Activated T-cell treated with anti-CD3 and anti-CD28 coated beads for 48 hours (primary cell): ENCODE data around the gene HAPLN1.

Experiments used
- DNase-seq: peaks from one replicate; pipeline ENCODE4 v3.0.0-alpha.2; 2020; ENCODE audit warnings: low read depth

Gene HAPLN1

GRCh38 chr5:83718195-83718825 lies 2.3 kb downstream of the HAPLN1 start:
- DNase-seq, result no peak

- no peak for DNase-seq
Measured at GRCh38 chr5:83715236-83716065, 5.2 kb downstream of the HAPLN1 start.

DNA sequence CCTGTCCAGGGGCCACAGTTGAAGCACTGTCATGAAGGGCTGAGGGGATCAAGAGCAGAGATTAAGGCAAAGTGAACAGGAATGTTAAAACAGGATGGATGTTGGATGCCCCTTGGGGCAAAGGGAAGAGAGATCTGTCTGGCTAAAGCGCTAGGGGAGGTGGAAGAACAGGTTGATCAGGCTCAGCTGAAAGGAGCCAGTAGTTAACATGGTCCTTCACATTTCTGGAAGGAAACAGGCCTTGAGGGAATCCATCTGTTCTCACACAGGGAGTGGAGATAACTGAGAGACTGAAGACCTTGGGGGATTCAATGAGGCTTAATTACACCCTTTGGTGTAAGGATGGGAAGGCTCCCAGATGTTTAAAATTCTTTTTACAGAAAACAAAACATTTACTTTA lies 5.8 kb downstream of the HAPLN1 start:
- DNase-seq, result no peak

- DNase-seq, result no peak
Measured at GRCh38 chr5:83711982-83712601, 8.6 kb downstream of the HAPLN1 start.

DNA sequence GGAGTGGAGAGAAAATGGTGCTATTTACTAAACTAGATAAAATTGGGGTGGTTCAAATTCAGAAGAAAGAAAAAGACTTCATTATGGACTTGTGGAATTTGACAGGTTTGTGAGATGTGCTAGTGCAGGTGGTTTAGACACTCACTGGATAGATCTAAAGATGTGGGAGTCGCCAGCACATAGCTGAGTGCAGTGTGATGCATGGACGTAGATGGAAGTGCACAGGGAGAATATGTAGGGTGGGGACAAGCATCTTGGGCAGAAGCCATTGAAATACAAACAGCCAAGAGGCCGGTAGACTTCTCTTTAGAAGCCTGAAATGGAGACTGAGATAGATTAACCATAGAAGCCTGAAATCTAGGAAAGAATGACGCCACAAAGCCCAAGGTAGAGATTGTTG lies 10.7 kb downstream of the HAPLN1 start:
- DNase-seq, result no peak

GRCh38 chr5:83708170-83708569 lies 12.5 kb downstream of the HAPLN1 start:
- no peak for DNase-seq

- DNase-seq, result no peak
Measured at GRCh38 chr5:83703059-83703458, 17.6 kb downstream of the HAPLN1 start.

- DNase-seq, result no peak
Measured at GRCh38 chr5:83701886-83702285, 18.8 kb downstream of the HAPLN1 start.

- DNase-seq, result no peak
Measured at GRCh38 chr5:83689881-83690280, 30.8 kb downstream of the HAPLN1 start.

- DNase-seq, result no peak
Measured at GRCh38 chr5:83688281-83688680, 32.4 kb downstream of the HAPLN1 start.

- no peak for DNase-seq
Measured at GRCh38 chr5:83687124-83687619, 33.5 kb downstream of the HAPLN1 start.

DNA sequence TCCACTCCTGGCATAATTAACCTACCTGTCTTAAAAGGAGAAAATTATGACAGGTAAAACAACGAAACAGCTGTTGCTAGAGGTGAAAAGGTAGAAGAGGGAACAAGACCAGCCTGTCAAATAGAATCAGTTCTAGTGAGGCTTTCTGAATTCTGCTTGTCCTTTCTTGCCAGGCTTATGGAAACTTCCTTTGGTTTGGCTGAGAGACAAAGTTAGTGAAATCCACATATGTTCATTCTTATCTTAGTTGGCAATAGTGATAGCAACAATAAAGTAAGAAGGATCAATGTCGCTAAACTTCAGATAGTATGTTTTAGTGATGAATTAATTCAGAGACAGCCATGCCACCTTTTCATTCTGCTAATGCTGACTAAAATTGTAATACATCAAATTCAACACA lies 34.4 kb downstream of the HAPLN1 start:
- DNase-seq, result no peak

GRCh38 chr5:83683836-83684235 lies 36.8 kb downstream of the HAPLN1 start:
- no peak for DNase-seq

DNA sequence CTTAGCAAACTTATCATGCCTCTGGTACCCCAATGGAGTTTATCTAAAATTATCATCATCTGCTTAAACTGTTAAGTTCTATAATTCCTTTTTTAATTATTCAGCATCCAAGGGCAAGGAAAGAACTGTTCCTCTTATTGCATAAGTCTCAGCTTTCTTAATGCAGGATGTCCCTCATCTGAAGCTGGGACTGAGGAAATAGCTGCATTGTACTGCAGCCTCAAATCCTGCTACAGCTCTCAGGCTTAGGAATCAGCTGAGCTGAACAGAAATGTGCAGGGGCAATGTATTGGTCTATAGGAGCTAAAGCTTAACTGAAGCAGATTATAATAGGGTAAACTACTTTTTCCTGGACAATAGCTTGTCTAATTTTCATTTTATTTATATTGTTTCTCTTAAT lies 48.0 kb downstream of the HAPLN1 start:
- DNase-seq, result no peak

GRCh38 chr5:83672158-83672557 lies 48.5 kb downstream of the HAPLN1 start:
- DNase-seq, result no peak

- DNase-seq, result no peak
Measured at GRCh38 chr5:83665631-83666030, 55.0 kb downstream of the HAPLN1 start.

DNA sequence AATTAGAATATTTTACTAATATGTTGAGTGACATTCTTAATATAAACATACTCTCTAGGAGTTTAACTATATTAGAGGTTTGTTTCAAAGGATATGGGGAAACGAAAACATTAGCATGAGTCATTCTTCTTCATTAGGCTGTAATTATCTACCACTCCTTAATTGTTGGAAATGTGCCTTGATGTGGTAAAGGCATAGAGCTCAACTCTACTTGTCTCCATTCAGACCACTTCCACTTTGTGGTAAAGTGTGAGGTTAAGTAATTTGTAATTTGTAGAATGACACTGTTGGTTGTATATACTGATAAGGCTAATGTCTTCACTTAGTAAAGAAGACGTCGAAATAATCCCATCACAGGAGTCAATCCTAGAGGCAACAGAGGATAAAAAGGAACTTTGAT lies 58.1 kb downstream of the HAPLN1 start:
- DNase-seq, result no peak

DNA sequence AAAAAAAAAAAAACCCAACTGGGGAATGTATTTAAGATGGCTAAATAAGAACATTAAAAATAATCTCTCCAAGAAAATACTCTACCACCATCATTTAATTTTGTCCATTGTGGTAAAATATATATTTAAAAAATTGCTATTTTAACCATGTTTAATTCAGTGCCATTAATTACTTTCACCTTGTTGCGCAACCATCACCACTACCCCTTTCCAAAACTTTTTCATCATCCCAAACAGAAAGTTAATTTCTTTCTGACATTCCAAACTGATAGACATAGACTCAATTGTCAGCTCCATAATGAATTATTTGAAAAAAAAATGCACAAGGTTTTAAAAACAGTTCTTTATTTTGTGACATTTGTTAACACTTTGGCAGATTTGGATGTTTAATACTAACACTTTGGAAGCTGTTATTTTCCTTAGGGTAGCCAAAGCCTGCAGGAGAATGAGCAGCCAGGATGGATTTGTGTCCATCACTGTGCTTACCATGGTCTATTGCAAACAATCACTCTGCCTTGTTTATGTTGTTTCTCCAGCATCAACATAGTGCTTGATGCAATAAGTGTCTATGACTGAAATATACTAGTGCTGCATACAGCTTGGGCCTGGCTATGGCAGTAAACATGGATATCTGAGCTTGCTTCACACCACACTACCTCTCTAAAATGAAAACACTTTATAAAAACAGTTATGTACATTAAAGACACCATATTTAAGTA lies 62.7 kb downstream of the HAPLN1 start:
- DNase-seq, result no peak

- no peak for DNase-seq
Measured at GRCh38 chr5:83654427-83654994, 66.1 kb downstream of the HAPLN1 start.

DNA sequence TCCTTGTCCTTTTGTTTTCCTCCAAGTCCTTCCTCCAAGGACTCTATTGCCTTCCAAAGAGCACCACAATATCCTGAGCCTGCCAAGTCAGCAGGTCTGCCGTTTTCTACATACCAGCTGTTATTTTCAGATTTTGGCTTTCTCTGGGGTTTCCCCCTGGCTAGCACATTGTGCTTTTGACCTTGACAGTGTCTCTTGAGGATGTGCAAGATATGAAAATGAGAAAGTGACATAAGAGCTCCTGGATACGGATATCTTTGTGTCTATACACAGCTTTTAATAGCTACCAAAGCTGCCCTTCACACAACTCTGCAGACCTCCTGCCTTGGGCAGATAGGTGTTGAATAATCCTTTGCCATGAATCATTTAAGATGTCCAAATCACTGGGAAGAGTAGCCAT lies 67.0 kb downstream of the HAPLN1 start:
- DNase-seq, result no peak

GRCh38 chr5:83645936-83646335 lies 74.7 kb downstream of the HAPLN1 start:
- DNase-seq, result no peak

DNA sequence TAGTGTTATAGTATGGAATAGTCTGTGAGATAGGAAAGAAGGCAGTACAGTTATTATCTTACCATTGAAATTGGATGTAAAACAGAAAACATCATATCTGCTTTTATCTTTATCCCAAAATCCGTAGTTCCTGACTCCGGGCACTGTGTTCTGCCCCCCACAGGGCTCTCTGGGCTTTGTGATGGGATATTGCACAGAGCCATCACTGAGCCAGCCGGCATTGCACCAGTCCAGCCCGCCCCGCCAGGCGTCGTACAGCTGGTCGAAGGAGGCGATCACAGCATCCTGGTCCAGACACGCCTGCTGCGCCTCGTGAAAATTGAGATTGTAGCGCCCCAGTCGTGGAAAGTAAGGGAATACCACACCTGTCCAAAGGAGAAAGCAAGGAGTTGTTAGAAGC lies 76.4 kb downstream of the HAPLN1 start:
- no peak for DNase-seq
